CD4-positive, alpha-beta T cell treated with Interferon gamma for 1 hour (primary cell): ENCODE measurements around the gene IL12RB1.
A peak's percentile ranks its signal among the peaks of the same experiment; 100 is the strongest.

Experiments
- DNase-seq: peaks from one replicate; pipeline ENCODE4 v3.0.0-alpha.2; 2020

IL12RB1 gene

GRCh38 chr19:18085702-18086457 is 854 bp downstream of the IL12RB1 start:
- DNase-seq = no peak

GRCh38 chr19:18083929-18084684 is 2.6 kb downstream of the IL12RB1 start:
- no peak for DNase-seq

- DNase-seq = no peak
Observed at GRCh38 chr19:18074192-18074591, 12.5 kb downstream of the IL12RB1 start.

GRCh38 chr19:18073197-18073596 is 13.5 kb downstream of the IL12RB1 start:
- DNase-seq = no peak

GRCh38 chr19:18072335-18072734 is 14.4 kb downstream of the IL12RB1 start:
- no peak for DNase-seq

GRCh38 chr19:18070181-18070580 is 16.6 kb downstream of the IL12RB1 start:
- DNase-seq = no peak

- no peak for DNase-seq
Observed at GRCh38 chr19:18069383-18069782, 17.4 kb downstream of the IL12RB1 start.

GRCh38 chr19:18068395-18068794 is 18.3 kb downstream of the IL12RB1 start:
- DNase-seq = no peak

GRCh38 chr19:18065173-18065495 is 21.6 kb downstream of the IL12RB1 start:
- DNase-seq = no peak

GRCh38 chr19:18063463-18063862 is 23.3 kb downstream of the IL12RB1 start:
- DNase-seq = no peak

GRCh38 chr19:18062028-18062427 is 24.7 kb downstream of the IL12RB1 start:
- no peak for DNase-seq

GRCh38 chr19:18060472-18060871 is 26.3 kb downstream of the IL12RB1 start:
- DNase-seq = no peak

- no peak for DNase-seq
Observed at GRCh38 chr19:18059902-18060301, 26.8 kb downstream of the IL12RB1 start.

GRCh38 chr19:18059297-18059696 is 27.4 kb downstream of the IL12RB1 start:
- no peak for DNase-seq

- DNase-seq = peak; percentile 80
Observed at GRCh38 chr19:18058208-18059009, 28.3 kb downstream of the IL12RB1 start.

- no peak for DNase-seq
Observed at GRCh38 chr19:18057557-18057956, 29.2 kb downstream of the IL12RB1 start.

- no peak for DNase-seq
Observed at GRCh38 chr19:18055967-18056366, 30.8 kb downstream of the IL12RB1 start.

GRCh38 chr19:18053576-18054219 is 33.0 kb downstream of the IL12RB1 start:
- DNase-seq = no peak

- no peak for DNase-seq
Observed at GRCh38 chr19:18051887-18052286, 34.8 kb downstream of the IL12RB1 start.

GRCh38 chr19:18049385-18049784 is 37.3 kb downstream of the IL12RB1 start:
- no peak for DNase-seq

- DNase-seq = no peak
Observed at GRCh38 chr19:18046059-18046718, 40.5 kb downstream of the IL12RB1 start.

GRCh38 chr19:18045307-18046050 is 41.3 kb downstream of the IL12RB1 start:
- no peak for DNase-seq
